Endothelial cell of umbilical vein (primary cell): ENCODE results near the gene ITGB1. TPM values are rescaled to one million over a fixed set of nuclear protein-coding genes. Genes with fewer than 3 reads are reported as not detected.
"Not testable (repeated sequence)": the region's sequence is repeated elsewhere in the genome, so short reads cannot be mapped to it uniquely, and the experiment has no call there.

ENCODE experiments used
- BruUV-seq: library from RNA; stranded (reverse); fragments of 400-500 nt; replicated peaks from 2 replicates; lab custom pipeline; 2021; lab: Mats Ljungman, UMichigan
- CTCF ChIA-PET: fragments of 300-600, 350-600 bp; sonication (Branson Sonifier 250); formaldehyde crosslinking; loops from one replicate; lab custom pipeline; 2021; ENCODE audit warnings: antibody characterized with exemption, inconsistent platforms; lab: Charles Lee
- POLR2A ChIA-PET: fragments of 300-600, 350-600 bp; sonication (Branson Sonifier 250); formaldehyde crosslinking; loops from one replicate; lab custom pipeline; 2021; ENCODE audit warnings: antibody characterized with exemption, inconsistent platforms; lab: Charles Lee
- DNase-seq: peaks from one replicate; pipeline ENCODE4 v3.0.0-alpha.2; 2011; ENCODE audit warnings: low read depth, low spot score
- FAIRE-seq: peaks from 2 replicates; lab custom pipeline; 2011; peaks lifted over from hg19 to GRCh38; lab: Jason Lieb, UNC
- H2AFZ ChIP-seq: 2 replicates; pipeline ENCODE4 v1.6.0; 2012; ENCODE audit warnings: low read depth, low read length, control low read depth, inconsistent platforms
- H3K27ac ChIP-seq: 2 replicates; pipeline ENCODE4 v1.5.1; 2011; ENCODE audit warnings: low read depth, mild to moderate bottlenecking, control low read depth, low read length, moderate library complexity; ENCODE audit not compliant: insufficient read depth
- H3K27me3 ChIP-seq, 2 experiments: 2 replicates each; pipeline versions ENCODE4 v1.6.0 to v1.6.1; 2011; ENCODE audit warnings: low read length in 2 of 2, mixed read lengths in 1 of 2; ENCODE audit not compliant: control insufficient read depth in 2 of 2, insufficient read depth in 2 of 2
- H3K36me3 ChIP-seq, 2 experiments: 2 replicates in 1 of 2; 3 replicates in 1 of 2; pipeline ENCODE4 v1.5.1; 2011; ENCODE audit warnings: low read length in 2 of 2, mild to moderate bottlenecking in 1 of 2, moderate library complexity in 1 of 2; ENCODE audit not compliant: control insufficient read depth in 2 of 2, insufficient read depth in 2 of 2; ENCODE audit errors: extremely low read depth in 1 of 2
- H3K4me1 ChIP-seq: 3 replicates; pipeline ENCODE4 v1.5.1; 2011; ENCODE audit warnings: mild to moderate bottlenecking, low read length; ENCODE audit not compliant: control insufficient read depth, insufficient read depth; ENCODE audit errors: extremely low read depth
- H3K4me2 ChIP-seq: 2 replicates; pipeline ENCODE4 v1.6.1; 2011; ENCODE audit warnings: low read length, control low read depth, mixed read lengths; ENCODE audit not compliant: insufficient read depth
- H3K4me3 ChIP-seq, 3 experiments: fragments of 200-600 bp in 1 of 3; sonication (generic), shearing (Covaris generic) in 1 of 3; replicated peaks in 1 of 3; 2 replicates each; pipeline ENCODE4 v1.5.1; 2011 to 2016; ENCODE audit warnings: control low read depth in 3 of 3, low read length in 3 of 3, mild to moderate bottlenecking in 2 of 3, inconsistent platforms in 1 of 3, low read depth in 1 of 3, moderate library complexity in 1 of 3; ENCODE audit not compliant: insufficient read depth in 1 of 3
- H3K79me2 ChIP-seq: 2 replicates; pipeline ENCODE4 v1.6.0; 2012; ENCODE audit warnings: low read length, inconsistent platforms; ENCODE audit not compliant: control insufficient read depth, insufficient read depth
- H3K9ac ChIP-seq: replicated peaks from 2 replicates; pipeline ENCODE3; 2011; ENCODE audit warnings: low read length, control low read depth; ENCODE audit not compliant: insufficient read depth; ENCODE audit errors: extremely low read depth
- H3K9me1 ChIP-seq: replicated peaks from 3 replicates; pipeline ENCODE4 v1.6.0; 2011; ENCODE audit warnings: mild to moderate bottlenecking, low read length; ENCODE audit not compliant: control insufficient read depth, insufficient read depth; ENCODE audit errors: extremely low read depth
- H3K9me3 ChIP-seq: replicated peaks from 2 replicates; pipeline ENCODE4 v1.5.1; 2012; ENCODE audit warnings: low read length, inconsistent platforms; ENCODE audit not compliant: control insufficient read depth, insufficient read depth
- H4K20me1 ChIP-seq: replicated peaks from 2 replicates; pipeline ENCODE3; 2011; ENCODE audit warnings: mild to moderate bottlenecking, low read length; ENCODE audit not compliant: control insufficient read depth, insufficient read depth; ENCODE audit errors: extremely low read depth
- EZH2 ChIP-seq: IDR thresholded peaks from 2 replicates; pipeline ENCODE4 v1.6.1; 2012; ENCODE audit warnings: borderline replicate concordance, low read depth, mild to moderate bottlenecking, moderate library complexity, low read length, inconsistent platforms; ENCODE audit not compliant: severe bottlenecking
- FOS ChIP-seq: IDR thresholded peaks from 2 replicates; pipeline ENCODE4 v1.6.1; 2011; ENCODE audit warnings: mild to moderate bottlenecking, low read length, moderate library complexity, borderline replicate concordance; ENCODE audit not compliant: insufficient read depth
- GATA2 ChIP-seq: IDR thresholded peaks from 2 replicates; pipeline ENCODE4 v1.7.0; 2011; ENCODE audit warnings: low read depth, mild to moderate bottlenecking, moderate library complexity, mixed read lengths, low read length; ENCODE audit not compliant: insufficient read length, insufficient read depth
- MAX ChIP-seq: IDR thresholded peaks from 2 replicates; pipeline ENCODE4 v1.6.1; 2011; ENCODE audit not compliant: insufficient read depth, insufficient read length
- MYC ChIP-seq: IDR thresholded peaks from one replicate; pipeline ENCODE4 v1.6.1; 2011; ENCODE audit warnings: mild to moderate bottlenecking, low read depth, low read length
- POLR2A ChIP-seq: IDR thresholded peaks from 2 replicates; pipeline ENCODE4 v1.6.1; 2012; ENCODE audit warnings: low read depth, mild to moderate bottlenecking, control low read depth, low read length
- POLR2AphosphoS5 ChIP-seq: IDR thresholded peaks from 2 replicates; pipeline ENCODE4 v1.6.1; 2012; ENCODE audit warnings: low read depth, mild to moderate bottlenecking, control low read depth, low read length, moderate library complexity; ENCODE audit not compliant: insufficient read depth
- dilution Hi-C: fragments of 300-500 bp; cut with MboI; formaldehyde crosslinking; loops from one replicate; pipeline ENCODE4 v1.15.0; 2019; ENCODE audit warnings: low sequenced_read_pairs; ENCODE audit not compliant: extremely low pct_ligation_motif_present
- intact Hi-C: fragments of 100-400 bp; cut with micrococcal nuclease; formaldehyde crosslinking; loops from one replicate; pipeline ENCODE4 v1.10.0; 2022
- polyA plus RNA-seq, 4 experiments: library from polyadenylated mRNA; depleted of rRNA in 3 of 4; stranded (reverse) in 3 of 4; unstranded in 1 of 4; fragments of >200 nt; gene quantifications; 2 replicates each; pipeline versions ENCODE4 v1.2.1 to v1.2.3, GENCODE V29; 2011 to 2012; ENCODE audit warnings: missing spikeins in 1 of 4
- total RNA-seq: library from RNA; stranded (reverse); gene quantifications from 2 replicates; pipeline ENCODE4 v1.2.3, GENCODE V29; 2021

Gene ITGB1
- total and polyA plus RNA-seq, 2 donors (not counting 3 experiments of a cell fraction or from before 2014, with no cell fraction given), result 424 to 1,147 TPM

GRCh38 chr10:32980242-32980557 is 22.2 kb upstream of the ITGB1 start:
- Histone ChIP-seq H3K36me3 (no peaks in the 10 kb centered on the region), H3K9me3 (no peaks in the 10 kb centered on the region), H3K4me3 (peak overlapping the region in 1 of 3 experiments; percentile 33), H3K27me3 (no peaks in the 10 kb centered on the region), H3K9me1 (no peaks in the 10 kb centered on the region), H4K20me1 (no peaks in the 10 kb centered on the region), H3K4me1 (peaks cover 51% of the 10 kb centered on the region), H3K9ac (peak overlapping the region; percentile 55), H3K79me2 (no peaks in the 10 kb centered on the region), H3K27ac (peak overlapping the region; percentile 90), H2AFZ (no peak overlapping the region), H3K4me2 (peak overlapping the region; percentile 62)
- TF ChIP-seq EZH2, result no peak
- TF ChIP-seq FOS, result no peak
- no peak for TF ChIP-seq MYC
- TF ChIP-seq GATA2, result no peak
- no peak for TF ChIP-seq POLR2A
- TF ChIP-seq POLR2AphosphoS5, result no peak
- TF ChIP-seq MAX, result no peak
- dilution Hi-C loops, result no loop called here
- ChIA-PET POLR2A (interaction anchor here (1.0 to 3.5 kb wide), 7 partner anchors 18 to 42 kb away, joined by 6 to 28 read pairs (median 9); no protein-coding TSS in a partner anchor), CTCF (interaction anchor here (0.7 to 4.4 kb wide), 9 partner anchors 16 to 42 kb away, joined by 3 to 31 read pairs (median 4); no protein-coding TSS in a partner anchor)
- intact Hi-C loops, result loop anchor here (1.0 to 5.0 kb wide), 5 partner anchors 18 to 272 kb away; partner anchors contain the start of gene ITGB1
- BruUV-seq, result TSS peak; percentile 48
- FAIRE-seq (no peak), DNase-seq (no peak)

GRCh38 chr10:32979719-32980118 is 21.7 kb upstream of the ITGB1 start:
- dilution Hi-C loops, H4K20me1 ChIP-seq, H3K4me3 ChIP-seq, H3K9me3 ChIP-seq, H3K36me3 ChIP-seq, H3K27me3 ChIP-seq, H3K9ac ChIP-seq, H3K9me1 ChIP-seq, FAIRE-seq, H3K79me2 ChIP-seq, H2AFZ ChIP-seq, DNase-seq, BruUV-seq: not testable (repeated sequence)
- peak overlapping the region; percentile 62 for H3K4me2 ChIP-seq
- peak overlapping the region; percentile 90 for H3K27ac ChIP-seq
- H3K4me1 ChIP-seq, result peaks cover 49% of the 10 kb centered on the region
- intact Hi-C loops, result loop anchor here (1.0 to 5.0 kb wide), 5 partner anchors 17 to 273 kb away; partner anchors contain the start of gene ITGB1
- ChIA-PET CTCF (interaction anchor here (0.7 to 4.4 kb wide), 7 partner anchors 18 to 41 kb away, joined by 3 to 31 read pairs (median 4); no protein-coding TSS in a partner anchor), POLR2A (interaction anchor here (1.0 to 3.5 kb wide), 7 partner anchors 18 to 41 kb away, joined by 6 to 28 read pairs (median 9); no protein-coding TSS in a partner anchor)
